PFSK-1 (cell line): ENCODE data around the gene ITGA7.

Experiments
- FOXP2 ChIP-seq: optimal IDR thresholded peaks from 2 replicates; pipeline ENCODE3; 2011; ENCODE audit warnings: borderline replicate concordance, control low read depth, inconsistent platforms; ENCODE audit not compliant: insufficient read depth; ENCODE audit errors: extremely low read length, extremely low read depth
- POLR2AphosphoS5 ChIP-seq: IDR thresholded peaks from 2 replicates; pipeline ENCODE4 v1.6.1; 2012; ENCODE audit warnings: low read depth, mild to moderate bottlenecking, control low read depth, low read length, moderate library complexity
- SIN3A ChIP-seq: IDR thresholded peaks from 2 replicates; pipeline ENCODE4 v1.6.1; 2012; ENCODE audit warnings: mild to moderate bottlenecking, low read length, moderate library complexity, borderline replicate concordance; ENCODE audit not compliant: insufficient read depth
- TAF1 ChIP-seq: IDR thresholded peaks from 2 replicates; pipeline ENCODE4 v1.6.1; 2012; ENCODE audit warnings: low read length, control low read depth, borderline replicate concordance; ENCODE audit not compliant: insufficient read depth
- TF ChIP-seq, protein P1 (sequence below), 2 experiments: IDR thresholded peaks; 2 replicates each; pipeline versions ENCODE4 v1.6.1 to v1.8.0; 2011 to 2012; ENCODE audit warnings: low read depth in 2 of 2, low read length in 2 of 2, control low read depth in 1 of 2, inconsistent platforms in 1 of 2, mild to moderate bottlenecking in 1 of 2, moderate library complexity in 1 of 2; ENCODE audit not compliant: insufficient read depth in 1 of 2

The ITGA7 gene

DNA sequence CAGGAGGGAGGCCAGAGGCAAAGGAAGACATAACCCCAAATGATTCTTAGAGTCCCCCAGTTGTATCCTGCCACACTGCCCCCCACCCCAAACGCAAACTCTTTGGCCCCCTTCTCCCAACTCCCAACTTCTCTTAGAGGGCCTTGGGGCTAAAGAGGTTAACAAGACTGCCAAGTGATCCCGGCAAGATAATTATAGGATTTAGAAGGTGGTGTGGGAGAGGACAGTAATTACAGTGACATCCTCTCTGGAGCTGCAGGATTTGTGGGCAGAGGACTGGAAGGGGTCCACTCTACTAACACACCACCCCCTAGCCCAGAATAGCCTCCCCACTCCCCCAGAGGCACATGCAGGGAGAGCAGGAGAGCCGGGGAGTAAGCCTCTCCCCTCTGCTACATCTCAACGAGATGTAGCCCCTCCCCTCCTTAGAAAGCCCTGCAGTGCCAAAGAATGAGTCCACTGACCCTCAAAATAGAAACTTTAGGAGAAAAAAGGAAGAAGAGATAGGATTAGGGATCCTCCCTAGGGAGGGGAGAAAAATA is 29.9 kb upstream of the ITGA7 start:
- TF ChIP-seq FOXP2 (no peak), POLR2AphosphoS5 (no peak), TAF1 (no peak), SIN3A (no peak)
- TF ChIP-seq, protein P1, sequence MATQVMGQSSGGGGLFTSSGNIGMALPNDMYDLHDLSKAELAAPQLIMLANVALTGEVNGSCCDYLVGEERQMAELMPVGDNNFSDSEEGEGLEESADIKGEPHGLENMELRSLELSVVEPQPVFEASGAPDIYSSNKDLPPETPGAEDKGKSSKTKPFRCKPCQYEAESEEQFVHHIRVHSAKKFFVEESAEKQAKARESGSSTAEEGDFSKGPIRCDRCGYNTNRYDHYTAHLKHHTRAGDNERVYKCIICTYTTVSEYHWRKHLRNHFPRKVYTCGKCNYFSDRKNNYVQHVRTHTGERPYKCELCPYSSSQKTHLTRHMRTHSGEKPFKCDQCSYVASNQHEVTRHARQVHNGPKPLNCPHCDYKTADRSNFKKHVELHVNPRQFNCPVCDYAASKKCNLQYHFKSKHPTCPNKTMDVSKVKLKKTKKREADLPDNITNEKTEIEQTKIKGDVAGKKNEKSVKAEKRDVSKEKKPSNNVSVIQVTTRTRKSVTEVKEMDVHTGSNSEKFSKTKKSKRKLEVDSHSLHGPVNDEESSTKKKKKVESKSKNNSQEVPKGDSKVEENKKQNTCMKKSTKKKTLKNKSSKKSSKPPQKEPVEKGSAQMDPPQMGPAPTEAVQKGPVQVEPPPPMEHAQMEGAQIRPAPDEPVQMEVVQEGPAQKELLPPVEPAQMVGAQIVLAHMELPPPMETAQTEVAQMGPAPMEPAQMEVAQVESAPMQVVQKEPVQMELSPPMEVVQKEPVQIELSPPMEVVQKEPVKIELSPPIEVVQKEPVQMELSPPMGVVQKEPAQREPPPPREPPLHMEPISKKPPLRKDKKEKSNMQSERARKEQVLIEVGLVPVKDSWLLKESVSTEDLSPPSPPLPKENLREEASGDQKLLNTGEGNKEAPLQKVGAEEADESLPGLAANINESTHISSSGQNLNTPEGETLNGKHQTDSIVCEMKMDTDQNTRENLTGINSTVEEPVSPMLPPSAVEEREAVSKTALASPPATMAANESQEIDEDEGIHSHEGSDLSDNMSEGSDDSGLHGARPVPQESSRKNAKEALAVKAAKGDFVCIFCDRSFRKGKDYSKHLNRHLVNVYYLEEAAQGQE (IDR thresholded peaks at IDR 0.05; ENCODE audit: insufficient read depth in 1 of 2, low read depth in 2 of 2, low read length in 2 of 2), result no peak

DNA sequence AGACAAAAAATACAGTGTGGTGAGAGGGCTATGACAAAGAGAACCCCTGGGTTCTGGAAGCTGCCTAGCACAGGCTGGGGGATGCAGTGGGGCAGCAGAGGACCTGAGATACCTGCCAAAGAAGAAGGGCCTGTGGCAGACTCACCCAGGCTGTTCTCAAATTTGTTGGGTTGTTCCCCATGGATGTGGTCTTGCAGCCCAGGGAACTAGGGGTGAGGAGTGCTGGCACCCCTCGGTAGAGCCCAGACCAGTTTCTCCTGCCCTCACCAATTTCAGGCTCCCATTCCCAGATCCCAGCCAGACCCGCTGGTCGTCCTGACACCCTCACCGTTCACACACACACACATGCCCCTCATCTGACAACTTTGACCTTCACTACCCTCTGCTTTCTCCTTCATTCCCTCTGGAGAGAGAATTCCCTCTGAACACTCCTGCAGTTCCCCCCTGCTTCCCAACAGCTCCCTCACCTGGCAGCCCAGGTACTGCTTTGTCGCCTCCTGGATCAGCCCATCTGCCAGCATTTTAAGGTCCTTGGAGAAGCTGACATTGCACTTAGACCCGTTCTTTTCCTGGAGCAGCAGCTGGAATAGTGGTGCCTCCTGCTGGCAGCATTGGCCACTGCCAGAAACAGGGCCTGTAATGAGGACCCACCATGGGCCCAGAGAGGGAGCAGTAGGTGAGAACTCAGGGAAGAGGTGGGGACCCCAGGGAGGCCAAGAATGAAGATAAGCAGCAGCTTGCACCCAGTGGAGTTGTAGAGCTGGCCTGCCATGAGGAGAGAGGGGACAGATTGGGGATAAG is 29.3 kb upstream of the ITGA7 start:
- TF ChIP-seq POLR2AphosphoS5 (no peak), FOXP2 (no peak), SIN3A (no peak), TAF1 (no peak)
- TF ChIP-seq, protein P1 (IDR thresholded peaks at IDR 0.05; ENCODE audit: insufficient read depth in 1 of 2, low read depth in 2 of 2, low read length in 2 of 2), result no peak

DNA sequence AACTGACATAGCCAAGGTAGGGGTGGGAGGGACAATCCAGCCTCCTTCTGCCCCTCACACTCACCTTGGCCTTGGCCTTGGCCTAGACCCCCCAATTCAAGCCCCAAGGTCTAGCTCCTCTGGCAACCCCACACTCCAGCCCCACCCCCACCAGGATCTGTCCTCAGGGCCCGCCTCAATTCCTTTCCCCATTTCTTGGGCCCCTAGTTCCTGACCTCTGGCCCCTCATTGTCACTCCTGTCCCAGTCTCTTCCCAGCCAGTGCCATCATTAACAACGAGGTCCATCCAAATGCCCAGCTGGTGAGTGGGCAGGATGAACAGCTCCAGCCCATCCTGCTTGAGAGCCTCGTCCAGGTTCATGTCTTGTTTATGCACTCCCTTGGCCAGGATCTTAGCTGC is 28.4 kb upstream of the ITGA7 start:
- TF ChIP-seq POLR2AphosphoS5 (no peak), FOXP2 (no peak), SIN3A (no peak), TAF1 (no peak)
- TF ChIP-seq, protein P1 (IDR thresholded peaks at IDR 0.05; ENCODE audit: insufficient read depth in 1 of 2, low read depth in 2 of 2, low read length in 2 of 2), result no peak

DNA sequence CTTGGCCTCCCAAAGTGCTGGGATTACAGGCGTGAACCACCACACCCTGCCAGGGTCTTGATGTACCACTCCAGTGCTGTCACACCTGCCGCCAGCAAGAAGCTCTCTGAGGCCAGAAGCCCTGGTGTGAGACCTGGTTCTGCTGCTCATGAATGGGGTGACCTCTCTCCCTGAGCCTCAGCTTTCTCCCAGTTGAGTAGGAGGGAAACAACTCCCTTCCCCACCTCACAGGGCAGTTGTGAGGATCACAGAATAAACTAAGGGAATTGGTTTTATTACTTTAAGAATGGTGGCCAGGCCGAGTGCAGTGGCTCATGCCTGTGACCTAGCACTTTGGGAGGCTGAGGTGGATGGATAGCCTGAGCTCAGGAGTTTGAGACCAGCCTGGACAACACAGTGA is 26.9 kb upstream of the ITGA7 start:
- TF ChIP-seq FOXP2 (no peak), SIN3A (no peak), TAF1 (no peak), POLR2AphosphoS5 (no peak)
- TF ChIP-seq, protein P1 (IDR thresholded peaks at IDR 0.05; ENCODE audit: insufficient read depth in 1 of 2, low read depth in 2 of 2, low read length in 2 of 2), result no peak
